HEK293 (cell line): Measurements from ENCODE around the gene YWHAQ.

Experiments used
- CTCF ChIP-seq: fragments of 450-650 bp; formaldehyde crosslinking; IDR thresholded peaks from 2 replicates; pipeline ENCODE4 v1.5.1; 2016; ENCODE audit warnings: missing biosample characterization, missing genetic modification characterization
- PRDM10 ChIP-seq: fragments of 450-650 bp; formaldehyde crosslinking; IDR thresholded peaks from 2 replicates; pipeline ENCODE4 v1.5.1; 2016; ENCODE audit warnings: missing biosample characterization, missing genetic modification characterization
- RBAK ChIP-seq: fragments of 450-650 bp; formaldehyde crosslinking; IDR thresholded peaks from 2 replicates; pipeline ENCODE4 v1.5.1; 2016; ENCODE audit warnings: missing biosample characterization, missing genetic modification characterization
- TSHZ1 ChIP-seq: fragments of 450-650 bp; formaldehyde crosslinking; IDR thresholded peaks from 2 replicates; pipeline ENCODE4 v1.5.1; 2016; ENCODE audit warnings: missing biosample characterization, missing genetic modification characterization, borderline replicate concordance
- ZBTB11 ChIP-seq: fragments of 450-650 bp; formaldehyde crosslinking; conservative IDR thresholded peaks from 2 replicates; pipeline ENCODE4 v1.5.1; 2016; ENCODE audit warnings: low read depth, missing biosample characterization, missing genetic modification characterization
- ZBTB8A ChIP-seq: fragments of 450-650 bp; formaldehyde crosslinking; IDR thresholded peaks from 2 replicates; pipeline ENCODE4 v1.5.1; 2016; ENCODE audit warnings: missing biosample characterization, missing genetic modification characterization
- ZNF121 ChIP-seq: fragments of 450-650 bp; formaldehyde crosslinking; IDR thresholded peaks from 2 replicates; pipeline ENCODE4 v1.5.1; 2016; ENCODE audit warnings: missing biosample characterization, missing genetic modification characterization
- ZNF155 ChIP-seq: fragments of 450-650 bp; formaldehyde crosslinking; IDR thresholded peaks from 2 replicates; pipeline ENCODE4 v1.5.1; 2016; ENCODE audit warnings: missing biosample characterization, missing genetic modification characterization
- ZNF175 ChIP-seq: fragments of 450-650 bp; formaldehyde crosslinking; IDR thresholded peaks from 2 replicates; pipeline ENCODE4 v1.5.1; 2016; ENCODE audit warnings: missing biosample characterization, missing genetic modification characterization
- ZNF335 ChIP-seq: fragments of 450-650 bp; formaldehyde crosslinking; conservative IDR thresholded peaks from 2 replicates; pipeline ENCODE4 v1.5.1; 2016; ENCODE audit warnings: missing biosample characterization, missing genetic modification characterization
- ZNF426 ChIP-seq: fragments of 450-650 bp; formaldehyde crosslinking; IDR thresholded peaks from 2 replicates; pipeline ENCODE4 v1.5.1; 2017; ENCODE audit warnings: missing biosample characterization, missing genetic modification characterization, mild to moderate bottlenecking, inconsistent platforms, moderate library complexity
- ZNF521 ChIP-seq: fragments of 450-650 bp; formaldehyde crosslinking; IDR thresholded peaks from 2 replicates; pipeline ENCODE4 v1.5.1; 2017; ENCODE audit warnings: missing biosample characterization, mild to moderate bottlenecking, missing genetic modification characterization
- ZNF747 ChIP-seq: fragments of 450-650 bp; formaldehyde crosslinking; IDR thresholded peaks from 2 replicates; pipeline ENCODE4 v1.5.1; 2016; ENCODE audit warnings: missing biosample characterization, missing genetic modification characterization

- TF ChIP-seq CTCF (tag by site-specific recombination) (no peak), ZBTB8A (tag by site-specific recombination) (no peak), TSHZ1 (tag by site-specific recombination) (no peak), ZNF175 (tag by site-specific recombination) (no peak), RBAK (tag by site-specific recombination) (no peak), ZBTB11 (tag by site-specific recombination) (no peak), ZNF335 (tag by site-specific recombination) (no peak), ZNF121 (no peak), ZNF155 (no peak), ZNF747 (tag by site-specific recombination) (no peak), ZNF521 (tag by site-specific recombination) (no peak), ZNF426 (tag by site-specific recombination) (no peak), PRDM10 (tag by site-specific recombination) (no peak)
These were observed 21.5 kb upstream of the YWHAQ start for GRCh38 chr2:9652267-9652666.
